Fibroblast of peridontal ligament (primary cell): ENCODE results near the gene STX2.
A peak's percentile ranks its signal among the peaks of the same experiment; 100 is the strongest.

Experiments
- DNase-seq: peaks from one replicate; pipeline ENCODE4 v3.0.0-alpha.2; 2010; ENCODE audit errors: extremely low read depth

The STX2 gene

GRCh38 chr12:130831246-130831645, 7.8 kb downstream of the STX2 start:
- DNase-seq: no peak

- DNase-seq: no peak
Measured at GRCh38 chr12:130830246-130830551, 8.9 kb downstream of the STX2 start.

DNA sequence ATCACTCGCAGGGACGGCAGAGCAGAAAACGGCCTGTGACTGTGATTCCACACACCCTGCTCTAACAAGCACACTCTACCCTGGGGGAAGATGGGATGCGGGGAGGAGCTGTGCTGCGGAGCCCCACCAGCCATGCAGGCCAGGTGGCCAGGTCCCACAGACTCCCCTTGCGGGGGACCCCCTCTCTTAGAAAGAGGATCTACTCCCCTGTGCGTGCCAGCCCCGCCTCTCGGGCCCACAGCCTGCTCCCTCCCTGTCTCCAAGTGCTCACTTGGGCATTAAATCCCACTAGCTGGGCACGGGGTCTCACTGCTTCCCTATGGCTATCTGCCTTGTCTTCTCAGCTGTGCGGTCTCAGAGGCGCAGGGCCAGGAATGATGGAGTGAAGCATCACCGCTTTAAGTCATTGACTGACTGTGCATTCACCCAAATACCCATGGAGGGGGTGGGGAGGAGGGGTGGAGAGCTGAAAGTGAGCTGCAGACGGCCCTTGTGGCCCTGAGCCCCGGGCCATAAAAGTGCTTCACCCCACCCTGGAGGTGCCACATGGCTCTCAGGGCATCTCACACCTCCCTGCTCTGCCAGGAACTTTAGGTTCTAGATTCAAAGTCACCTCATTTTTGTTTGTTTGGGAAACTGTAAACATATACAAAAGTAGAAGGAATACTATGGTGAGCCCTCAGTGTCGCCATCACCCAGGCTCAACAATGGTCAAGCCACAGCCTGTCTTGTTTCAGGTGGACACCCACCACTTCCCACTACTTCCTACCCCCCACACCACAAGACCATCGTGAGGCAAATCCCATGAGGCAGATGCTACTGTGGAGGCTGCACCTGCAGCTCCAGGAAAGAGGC, 9.4 kb downstream of the STX2 start:
- no peak for DNase-seq

- no peak for DNase-seq
Measured at GRCh38 chr12:130828895-130829294, 10.2 kb downstream of the STX2 start.

DNA sequence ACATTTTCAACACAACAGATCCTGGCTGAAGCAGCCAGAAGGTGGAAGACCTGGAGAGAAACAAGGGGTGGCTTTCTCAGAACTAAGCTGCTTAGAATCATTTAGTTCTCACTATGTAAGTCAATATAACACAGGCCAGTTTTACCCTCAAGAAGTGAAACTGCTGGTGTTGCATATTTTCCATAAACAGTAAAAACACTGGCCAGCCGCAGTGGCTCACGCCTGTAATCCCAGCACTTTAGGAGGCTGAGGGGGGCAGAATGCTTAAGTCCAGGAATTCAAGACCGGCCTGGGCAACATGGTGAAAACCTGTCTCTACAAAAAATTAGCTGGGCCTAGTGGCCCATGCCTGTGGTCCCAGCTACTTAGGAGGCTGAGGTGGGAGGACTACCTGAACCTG, 11.6 kb downstream of the STX2 start:
- DNase-seq: peak; percentile 57

DNA sequence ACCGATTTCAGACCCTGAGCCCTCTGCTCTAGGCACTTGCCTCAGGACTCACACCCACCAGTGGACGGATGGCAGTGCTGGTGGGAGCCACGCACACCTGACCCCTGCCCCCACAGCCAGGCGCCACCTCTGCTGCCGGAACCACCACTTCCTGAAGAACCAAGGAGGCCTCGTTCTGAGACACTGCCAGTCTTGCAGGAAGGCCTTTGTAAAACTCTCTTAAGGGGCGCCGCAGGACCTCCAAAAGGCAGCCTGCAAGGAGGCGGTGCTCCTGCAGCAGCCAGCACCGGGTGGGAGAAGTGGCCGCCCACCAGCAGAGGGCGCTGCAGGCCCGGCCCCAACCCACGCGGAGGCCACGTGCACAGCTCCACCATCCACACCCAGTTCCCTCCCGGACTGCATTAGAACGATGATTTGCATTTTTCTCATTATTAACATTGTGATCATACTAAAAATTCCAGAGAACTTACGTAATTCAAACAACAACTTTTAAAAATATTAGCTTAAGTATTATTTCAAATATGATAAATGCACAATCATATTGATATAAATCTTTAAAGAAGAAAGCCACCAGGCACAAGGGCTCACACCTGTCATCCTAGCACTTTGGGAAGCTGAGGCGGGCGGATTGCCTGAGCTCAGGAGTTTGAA, 12.8 kb downstream of the STX2 start:
- DNase-seq: peak; percentile 49

DNA sequence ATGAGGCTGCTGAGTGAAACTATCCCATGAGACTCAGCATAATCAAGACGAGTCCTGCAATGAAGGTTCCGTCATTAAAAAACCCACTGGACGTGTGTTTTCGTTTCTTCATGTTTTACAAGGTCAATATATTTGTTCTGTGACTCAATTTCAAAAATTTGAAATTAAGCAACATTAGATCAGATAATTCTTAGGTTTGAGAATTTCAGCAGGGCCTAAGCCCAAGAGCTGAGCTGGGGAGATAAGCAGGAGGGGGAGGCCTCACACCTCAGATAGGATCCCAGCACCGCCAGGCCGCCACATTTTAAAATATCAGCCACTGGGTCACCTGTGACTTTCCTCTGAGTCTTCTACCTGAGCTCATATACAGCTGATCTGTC, 13.3 kb downstream of the STX2 start:
- DNase-seq: no peak

DNA sequence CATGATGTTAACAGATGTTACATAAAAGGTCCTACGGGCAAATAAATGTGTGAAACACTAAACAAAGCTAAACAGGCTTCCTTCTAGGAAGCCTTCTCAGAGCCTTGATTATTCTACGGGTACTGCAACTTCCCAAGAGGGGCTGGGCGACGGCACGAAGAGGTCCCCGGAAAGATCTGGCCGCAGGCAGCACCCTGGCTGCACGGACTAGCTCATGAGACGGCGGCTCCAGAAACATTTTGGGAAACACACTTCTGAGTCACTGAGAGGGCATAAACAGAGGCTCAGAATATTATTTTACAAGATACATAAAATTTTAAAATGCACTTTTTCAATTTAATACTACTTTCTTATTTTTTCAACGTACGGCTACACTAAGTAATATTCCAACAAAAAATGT, 19.4 kb downstream of the STX2 start:
- no peak for DNase-seq

- no peak for DNase-seq
Measured at GRCh38 chr12:130818635-130819576, 20.1 kb downstream of the STX2 start.

GRCh38 chr12:130818272-130818634, 20.8 kb downstream of the STX2 start:
- DNase-seq: no peak

- DNase-seq: no peak
Measured at GRCh38 chr12:130817804-130818203, 21.2 kb downstream of the STX2 start.

GRCh38 chr12:130816097-130816496, 23.0 kb downstream of the STX2 start:
- no peak for DNase-seq

- DNase-seq: no peak
Measured at GRCh38 chr12:130815028-130815741, 23.9 kb downstream of the STX2 start.

DNA sequence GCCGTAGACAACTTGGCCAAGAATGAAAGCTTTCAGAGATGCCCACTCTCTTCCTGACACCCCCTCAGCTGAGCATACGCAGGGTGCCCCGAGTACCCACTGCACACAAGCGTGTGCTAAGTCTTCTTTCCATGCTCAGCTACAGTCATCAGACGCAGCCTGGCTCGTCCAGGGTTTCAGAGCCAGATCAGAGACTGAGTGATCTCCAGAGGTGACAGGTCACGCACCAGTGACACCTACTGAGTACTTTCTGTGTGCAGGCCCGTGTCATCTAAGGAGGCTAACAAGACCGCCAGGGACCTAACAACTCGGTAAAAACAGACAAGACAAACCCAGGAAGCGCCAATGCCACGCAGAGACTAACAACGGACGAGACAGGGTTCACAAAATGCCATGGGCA, 25.1 kb downstream of the STX2 start:
- DNase-seq: no peak

GRCh38 chr12:130813436-130813835, 25.6 kb downstream of the STX2 start:
- no peak for DNase-seq

DNA sequence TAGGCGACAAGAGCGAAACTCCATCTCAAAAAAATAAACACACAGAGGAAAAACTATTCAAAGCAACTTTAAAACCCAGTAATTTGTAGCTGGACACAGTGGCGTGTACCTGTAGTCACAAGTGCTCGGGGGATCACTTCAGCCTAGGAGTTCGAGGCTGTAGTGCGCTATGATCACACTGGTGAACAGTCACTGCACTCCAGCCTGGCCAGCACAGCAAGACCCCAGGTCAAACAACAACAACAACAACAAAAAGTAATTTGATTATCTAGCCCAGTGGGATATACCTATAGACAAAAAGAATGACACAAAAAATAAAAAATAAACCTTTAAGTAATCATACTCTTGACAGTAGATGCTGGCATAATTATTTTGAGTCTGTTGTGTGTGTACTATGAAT, 29.3 kb downstream of the STX2 start:
- DNase-seq: no peak

- DNase-seq: no peak
Measured at GRCh38 chr12:130807309-130807708, 31.7 kb downstream of the STX2 start.

DNA sequence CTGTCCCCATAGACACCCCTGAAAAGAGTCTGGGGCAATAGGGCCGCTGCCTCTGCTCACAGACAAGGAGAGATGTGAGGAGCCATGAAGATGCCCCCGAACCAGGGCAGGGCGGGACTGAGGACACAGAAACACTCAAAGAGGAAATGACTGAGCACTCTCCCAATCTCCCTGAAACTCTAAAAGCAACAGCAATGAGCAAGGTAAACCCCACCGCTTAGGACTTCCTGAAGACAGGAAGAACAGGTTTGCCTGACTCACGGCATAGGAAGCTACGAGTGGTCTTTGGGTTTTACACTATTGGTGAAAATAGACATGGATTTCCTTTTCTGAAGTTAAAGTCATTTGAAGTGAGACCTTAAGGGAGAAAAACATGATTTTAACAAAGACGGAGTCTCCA, 32.5 kb downstream of the STX2 start:
- DNase-seq: no peak

DNA sequence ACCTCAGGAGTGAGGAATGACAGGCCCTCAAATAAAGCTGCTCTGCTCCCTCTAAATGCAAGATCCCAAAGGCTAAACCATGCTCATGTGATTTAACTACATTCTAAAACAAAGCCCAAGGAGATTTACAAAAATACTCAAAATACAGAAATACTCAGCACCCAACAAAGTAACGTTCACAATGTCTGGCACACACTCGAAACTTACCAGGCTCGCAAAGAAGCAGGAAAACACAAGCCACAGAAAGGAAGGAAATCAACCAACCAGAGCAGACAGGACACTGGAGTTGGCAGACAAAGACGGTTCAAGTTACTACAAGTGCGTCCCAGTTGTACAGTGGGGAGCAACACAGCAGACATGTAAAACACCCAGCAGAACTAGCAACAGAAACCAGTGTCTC, 33.4 kb downstream of the STX2 start:
- DNase-seq: no peak

DNA sequence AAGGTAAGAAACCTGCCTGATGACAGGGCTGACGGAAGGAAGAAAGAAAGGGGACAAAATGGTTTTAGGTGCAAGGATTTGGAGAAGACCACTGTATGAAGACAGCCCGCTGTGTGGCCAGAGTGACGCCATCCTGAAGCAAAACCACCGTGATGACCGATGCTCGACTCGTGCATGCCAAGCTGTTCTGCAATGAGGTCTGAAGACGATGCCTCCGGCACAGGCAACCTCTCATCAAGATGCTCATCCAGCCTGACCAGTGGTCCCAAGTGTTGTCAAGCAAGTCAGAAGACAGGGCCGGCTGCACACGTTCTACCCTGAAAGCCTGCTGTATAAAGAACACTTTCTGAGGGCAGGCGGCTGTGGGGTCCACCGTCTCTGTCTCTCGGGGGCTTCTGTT, 34.8 kb downstream of the STX2 start:
- DNase-seq: peak; percentile 34

- peak; percentile 70 for DNase-seq
Measured at GRCh38 chr12:130803702-130804101, 35.3 kb downstream of the STX2 start.

GRCh38 chr12:130800312-130800711, 38.7 kb downstream of the STX2 start:
- DNase-seq: no peak
